IMR-90 (cell line): ENCODE results near the gene CCNC.

ENCODE experiments used
- BHLHE40 ChIP-seq: fragments of 150-350 bp; IDR thresholded peaks from 2 replicates; pipeline ENCODE4 v1.6.1; 2016; ENCODE audit warnings: mild to moderate bottlenecking, low read depth, low read length
- CHD1 ChIP-seq: IDR thresholded peaks from 2 replicates; pipeline ENCODE4 v1.6.1; 2012; ENCODE audit warnings: low read depth, low read length, improper control_type of control experiment
- CTCF ChIP-seq: conservative IDR thresholded peaks from 2 replicates; pipeline ENCODE4 v1.5.1; 2012; ENCODE audit warnings: mild to moderate bottlenecking, low read depth, low read length, improper control_type of control experiment
- MAFK ChIP-seq: IDR thresholded peaks from 2 replicates; pipeline ENCODE4 v1.6.1; 2012; ENCODE audit warnings: low read depth, low read length, improper control_type of control experiment
- MAZ ChIP-seq: IDR thresholded peaks from 2 replicates; pipeline ENCODE4 v1.6.1; 2012; ENCODE audit warnings: low read depth, mild to moderate bottlenecking, low read length, improper control_type of control experiment, moderate library complexity, borderline replicate concordance
- POLR2A ChIP-seq: IDR thresholded peaks from 2 replicates; pipeline ENCODE4 v1.6.1; 2012; ENCODE audit warnings: mild to moderate bottlenecking, low read depth, low read length
- RCOR1 ChIP-seq: IDR thresholded peaks from 2 replicates; pipeline ENCODE4 v1.6.1; 2012; ENCODE audit warnings: mild to moderate bottlenecking, low read length, improper control_type of control experiment; ENCODE audit not compliant: insufficient replicate concordance
- RFX5 ChIP-seq: IDR thresholded peaks from 2 replicates; pipeline ENCODE4 v1.8.0; 2012; ENCODE audit warnings: low read depth, mild to moderate bottlenecking, low read length, moderate library complexity
- SMC3 ChIP-seq: fragments of 150-350 bp; IDR thresholded peaks from 2 replicates; pipeline ENCODE4 v1.6.1; 2016; ENCODE audit warnings: low read depth, mild to moderate bottlenecking, antibody characterized with exemption, low read length, moderate library complexity
- USF2 ChIP-seq: fragments of 150-350 bp; IDR thresholded peaks from 2 replicates; pipeline ENCODE4 v1.6.1; 2017; ENCODE audit warnings: mild to moderate bottlenecking, antibody characterized with exemption, low read length, low read depth

GRCh38 chr6:99602520-99603420 is 34.3 kb upstream of the CCNC start:
- TF ChIP-seq RFX5: no peak
- TF ChIP-seq CTCF: no peak
- no peak for TF ChIP-seq POLR2A
- TF ChIP-seq MAZ: no peak
- no peak for TF ChIP-seq MAFK
- TF ChIP-seq BHLHE40: no peak
- TF ChIP-seq SMC3: no peak
- TF ChIP-seq RCOR1: no peak
- no peak for TF ChIP-seq CHD1
- TF ChIP-seq USF2: no peak
